ENCODE data around the gene MALRD1.

Gene MALRD1

DNA sequence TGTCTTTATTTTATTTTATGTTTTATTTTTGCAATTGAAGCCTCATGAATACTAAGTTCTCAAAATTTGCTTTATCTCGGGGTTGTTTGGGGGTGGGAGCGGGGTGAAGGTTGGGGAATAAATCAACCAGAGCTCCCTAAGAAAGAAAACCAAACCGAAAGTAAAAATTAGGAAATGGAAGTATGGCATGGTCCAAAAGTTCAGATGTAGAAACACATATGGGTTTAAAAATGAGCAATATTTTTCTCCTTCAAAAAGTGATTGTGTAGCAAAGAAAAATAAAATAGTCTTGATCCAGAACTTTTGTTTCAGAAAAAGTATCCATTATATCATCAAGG is 590.3 kb downstream of the MALRD1 start:
- DNase-seq (ENCODE audit: low read depth, low spot score) = no peak

DNA sequence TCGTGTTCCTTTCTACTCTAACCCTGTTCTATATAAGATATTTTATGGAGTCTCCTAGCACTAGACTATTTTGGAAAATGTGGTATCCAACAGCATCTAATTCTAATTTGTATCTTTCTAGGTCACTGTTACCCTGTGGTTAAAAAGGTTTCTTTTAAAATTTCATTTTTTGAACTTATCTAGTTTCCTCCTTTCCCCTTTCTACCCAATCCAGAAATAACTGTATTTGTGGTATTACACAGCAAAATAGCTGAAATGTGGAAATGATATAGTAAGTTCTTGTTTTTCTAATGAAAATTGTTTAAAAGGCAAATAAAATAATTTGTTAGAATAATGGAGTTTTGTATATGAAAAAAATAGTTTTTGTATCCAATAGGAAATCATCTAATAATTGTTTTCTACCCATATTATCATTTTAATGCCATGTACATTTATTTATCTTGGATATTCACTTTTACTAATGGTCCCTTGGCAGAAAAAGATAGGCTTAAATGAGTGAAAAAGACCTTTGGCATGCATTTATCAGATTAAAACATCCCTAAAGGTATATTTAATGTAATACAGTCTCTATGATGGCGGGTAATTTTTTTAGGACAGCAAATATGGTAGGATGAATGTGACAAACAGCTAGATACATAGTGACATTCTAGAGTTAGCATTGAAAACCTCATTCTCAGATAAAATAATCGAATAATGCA is 592.1 kb downstream of the MALRD1 start:
- no peak for DNase-seq (ENCODE audit: low read depth, low spot score)

DNA sequence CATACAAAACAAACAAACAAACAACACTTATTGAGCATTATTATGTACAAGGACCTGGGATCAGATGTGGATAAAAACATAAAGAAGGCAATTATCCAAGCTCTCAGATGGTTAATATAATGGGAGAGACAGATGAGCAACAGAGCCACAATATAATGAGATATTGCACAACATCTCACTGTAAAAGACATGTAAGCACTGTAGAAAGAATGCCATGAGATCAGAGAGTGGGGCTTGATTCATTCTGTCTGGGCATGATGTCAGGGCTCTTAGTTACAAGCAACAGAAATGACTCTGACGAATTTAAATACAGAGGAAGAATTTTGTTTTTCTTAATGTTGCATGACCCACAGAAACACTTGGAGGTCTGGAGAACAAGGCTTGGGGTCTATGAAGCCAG is 602.9 kb downstream of the MALRD1 start:
- DNase-seq (ENCODE audit: low read depth, low spot score) = no peak

GRCh38 chr10:19652750-19653149 is 604.1 kb downstream of the MALRD1 start:
- DNase-seq (ENCODE audit: low read depth, low spot score) = no peak

DNA sequence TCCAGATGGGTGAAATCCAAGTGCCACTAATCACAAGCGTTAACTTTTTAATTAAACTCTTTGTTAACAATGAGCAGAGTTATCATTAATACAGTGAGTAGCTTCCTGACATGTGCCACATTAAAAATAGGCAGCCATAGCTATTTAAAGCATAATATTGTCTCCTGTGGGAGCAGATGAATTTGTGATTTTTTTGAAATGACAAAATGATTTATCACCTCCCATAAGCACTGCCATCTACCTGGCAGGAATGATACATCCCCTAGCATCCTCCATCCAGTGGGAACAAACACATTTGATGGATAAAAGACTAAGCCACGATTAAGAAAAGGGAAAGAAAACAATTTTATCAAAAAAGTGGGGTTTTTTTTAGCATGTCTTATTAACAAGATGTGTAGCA is 605.3 kb downstream of the MALRD1 start:
- no peak for DNase-seq (ENCODE audit: low read depth, low spot score)

- DNase-seq (ENCODE audit: low read depth, low spot score) = no peak
Observed at GRCh38 chr10:19654576-19654975, 606.0 kb downstream of the MALRD1 start.

- no peak for DNase-seq (ENCODE audit: low read depth, low spot score)
Observed at GRCh38 chr10:19656420-19657042, 607.9 kb downstream of the MALRD1 start.

DNA sequence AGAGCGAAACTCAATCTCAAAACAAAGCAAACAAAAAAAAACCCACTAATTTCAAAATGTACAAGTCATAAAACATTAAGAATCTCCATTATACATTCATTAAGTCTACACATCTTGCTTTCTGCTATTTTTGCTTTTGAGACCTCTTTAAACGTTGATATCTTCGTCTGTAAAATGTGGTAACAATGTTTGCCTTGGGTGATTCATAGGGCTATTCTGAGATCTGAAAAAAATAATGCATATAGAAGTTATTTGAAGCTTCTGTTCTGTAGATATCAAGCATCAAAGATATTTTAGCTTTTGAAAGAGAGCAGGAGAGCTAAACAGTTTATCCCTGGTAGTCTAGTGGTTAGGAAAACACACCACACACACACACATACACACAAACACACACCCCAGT is 609.5 kb downstream of the MALRD1 start:
- no peak for DNase-seq (ENCODE audit: low read depth, low spot score)

- DNase-seq (ENCODE audit: low read depth, low spot score) = no peak
Observed at GRCh38 chr10:19658622-19659233, 610.1 kb downstream of the MALRD1 start.

DNA sequence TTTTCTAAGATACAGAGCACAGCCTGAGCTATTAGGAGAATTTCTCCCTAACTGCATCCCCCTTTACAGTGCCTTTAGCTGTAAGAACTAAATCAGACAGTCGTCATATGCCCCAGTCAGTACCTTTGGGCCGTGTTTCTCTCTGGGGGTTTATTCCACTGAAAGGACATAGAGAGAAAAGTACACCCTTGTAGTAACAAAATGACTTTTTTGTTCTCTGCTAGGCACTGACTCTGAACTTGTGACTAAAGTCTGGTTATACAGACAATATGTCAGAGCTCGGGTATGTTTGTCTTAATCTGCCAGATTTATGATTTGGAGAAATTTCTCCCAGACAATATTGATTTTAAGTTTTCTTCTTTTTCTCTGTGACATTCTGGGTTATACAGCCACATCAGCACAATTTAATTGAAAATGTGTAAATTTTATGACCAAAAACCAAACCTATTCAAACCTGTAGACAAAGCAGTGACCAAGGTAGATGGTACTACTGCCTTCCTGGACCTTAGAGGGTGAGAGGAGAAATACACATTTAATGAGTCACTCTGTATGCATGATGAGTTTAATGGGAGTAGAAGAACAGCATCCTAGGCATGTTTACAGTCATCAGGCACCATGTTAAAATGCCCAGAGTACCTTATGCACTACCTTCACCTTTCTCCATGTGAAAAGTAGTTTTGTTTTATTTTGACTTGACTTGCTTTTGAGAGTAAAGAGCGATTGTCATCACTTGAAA is 611.5 kb downstream of the MALRD1 start:
- no peak for DNase-seq (ENCODE audit: low read depth, low spot score)

- no peak for DNase-seq (ENCODE audit: low read depth, low spot score)
Observed at GRCh38 chr10:19663344-19663743, 614.7 kb downstream of the MALRD1 start.

- no peak for DNase-seq (ENCODE audit: low read depth, low spot score)
Observed at GRCh38 chr10:19668116-19668515, 619.5 kb downstream of the MALRD1 start.

DNA sequence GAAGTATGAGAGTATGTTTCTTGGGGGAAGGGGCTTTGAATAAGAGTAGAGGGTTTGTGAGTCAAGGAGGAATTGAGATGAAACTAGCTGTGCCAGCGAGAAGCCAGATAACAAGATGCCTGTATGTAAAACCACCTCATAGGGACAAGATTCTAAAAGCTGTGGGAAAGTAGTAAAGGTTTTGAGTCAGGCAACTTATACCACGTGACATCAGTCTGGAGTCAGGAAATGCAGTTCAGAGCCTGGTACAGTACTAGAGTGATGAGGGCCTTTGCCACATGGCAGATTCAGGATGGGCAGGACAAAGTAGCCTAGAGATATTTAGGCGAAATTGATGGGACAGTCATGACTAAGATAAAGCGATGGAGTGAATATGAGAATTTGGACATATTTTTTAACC is 627.5 kb downstream of the MALRD1 start:
- DNase-seq (ENCODE audit: low read depth, low spot score) = no peak

DNA sequence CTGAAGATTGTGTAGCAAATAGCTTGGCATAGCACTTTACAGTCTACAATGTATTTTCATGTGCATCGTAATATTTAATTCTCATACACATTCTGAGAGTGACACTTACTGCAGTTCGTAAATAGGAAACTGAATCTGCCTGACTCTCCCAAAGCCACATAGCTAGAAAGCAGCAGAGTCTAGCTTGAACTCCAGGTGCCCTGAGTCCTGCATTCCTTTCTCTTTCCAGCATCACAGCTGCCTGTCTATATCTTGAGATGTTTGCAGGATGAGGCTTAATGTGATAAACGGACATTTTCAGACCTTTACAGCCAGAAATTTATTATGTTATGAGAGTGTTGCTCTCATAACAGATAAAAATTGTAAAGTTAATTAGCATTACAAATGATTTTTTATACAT is 634.8 kb downstream of the MALRD1 start:
- no peak for DNase-seq (ENCODE audit: low read depth, low spot score)

GRCh38 chr10:19683960-19684359 is 635.4 kb downstream of the MALRD1 start:
- DNase-seq (ENCODE audit: low read depth, low spot score) = no peak

GRCh38 chr10:19688344-19688743 is 639.7 kb downstream of the MALRD1 start:
- DNase-seq (ENCODE audit: low read depth, low spot score) = no peak

GRCh38 chr10:19689231-19689630 is 640.6 kb downstream of the MALRD1 start:
- no peak for DNase-seq (ENCODE audit: low read depth, low spot score)

DNA sequence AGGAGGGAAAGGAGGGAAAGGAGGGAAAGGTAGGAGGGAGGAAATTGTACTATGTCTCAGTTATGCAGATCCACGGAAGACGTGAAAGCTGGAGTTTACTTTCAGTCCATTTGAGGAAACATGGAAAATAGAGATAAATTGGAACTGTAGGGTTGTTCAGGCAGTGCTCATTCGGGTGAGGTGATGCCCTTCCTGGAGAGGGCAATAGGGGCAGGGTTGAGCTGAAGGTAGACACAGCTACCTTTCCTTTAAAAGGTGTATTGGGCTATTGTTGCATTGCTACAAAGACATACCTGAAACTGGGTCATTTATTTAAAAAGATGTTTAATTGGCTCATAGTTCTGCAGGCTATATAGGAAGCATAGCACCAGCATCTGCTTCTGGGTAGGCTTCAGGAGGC is 650.7 kb downstream of the MALRD1 start:
- no peak for DNase-seq (ENCODE audit: low read depth, low spot score)

- DNase-seq (ENCODE audit: low read depth, low spot score) = no peak
Observed at GRCh38 chr10:19701427-19702052, 652.9 kb downstream of the MALRD1 start.

DNA sequence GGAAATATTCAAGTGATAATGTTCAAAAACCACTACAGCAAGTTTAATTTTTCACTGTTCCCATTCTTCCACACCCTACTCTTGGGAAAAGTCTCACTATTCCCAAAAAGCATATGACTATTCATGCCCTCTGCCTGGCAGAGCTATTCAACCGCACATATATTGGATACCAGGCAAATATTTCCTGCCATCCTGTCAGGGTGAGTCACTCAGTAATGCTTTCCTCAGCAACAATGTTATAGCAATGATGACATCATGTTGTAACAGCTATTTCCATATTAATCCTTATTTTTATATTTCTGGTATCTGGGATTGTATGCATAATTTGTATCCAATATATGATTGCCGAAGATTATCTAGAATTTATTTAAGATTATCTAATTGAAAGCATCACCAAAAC is 653.6 kb downstream of the MALRD1 start:
- DNase-seq (ENCODE audit: low read depth, low spot score) = no peak

DNA sequence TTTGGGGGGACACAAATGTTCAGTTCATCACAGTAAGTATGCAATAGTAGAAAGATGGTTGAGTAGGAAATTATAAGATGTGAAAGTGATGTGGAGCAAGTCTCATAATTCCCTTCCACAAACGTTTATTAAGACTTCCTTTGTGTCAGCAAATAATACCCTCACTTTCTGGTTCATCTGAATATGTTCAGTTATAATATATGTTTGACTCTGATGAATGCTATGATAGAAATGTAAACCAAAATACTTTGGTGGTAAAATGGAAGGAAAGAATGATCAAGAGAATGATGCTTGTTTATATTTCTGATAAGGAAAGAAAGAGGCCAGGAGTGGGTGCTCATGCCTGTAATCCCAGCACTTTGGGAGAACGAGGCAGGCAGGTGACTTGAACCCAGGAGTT is 655.9 kb downstream of the MALRD1 start:
- no peak for DNase-seq (ENCODE audit: low read depth, low spot score)

GRCh38 chr10:19705250-19705649 is 656.6 kb downstream of the MALRD1 start:
- DNase-seq (ENCODE audit: low read depth, low spot score) = no peak

Measured in smooth muscle cell of the brain vasculature (primary cell).